Mammary microvascular endothelial cell (primary cell): Measurements from ENCODE around the gene GJA3. TPM values are rescaled to one million over a fixed set of nuclear protein-coding genes. Genes with fewer than 3 reads are reported as not detected.

ENCODE experiments used
- total RNA-seq: library from RNA; depleted of rRNA; stranded (reverse); fragments of >200 nt; gene quantifications from 2 replicates; pipeline ENCODE4 v1.2.3, GENCODE V29; 2015

Gene GJA3
- 0.05 TPM in 1 of 2 replicates, not detected in the other for total RNA-seq

DNA sequence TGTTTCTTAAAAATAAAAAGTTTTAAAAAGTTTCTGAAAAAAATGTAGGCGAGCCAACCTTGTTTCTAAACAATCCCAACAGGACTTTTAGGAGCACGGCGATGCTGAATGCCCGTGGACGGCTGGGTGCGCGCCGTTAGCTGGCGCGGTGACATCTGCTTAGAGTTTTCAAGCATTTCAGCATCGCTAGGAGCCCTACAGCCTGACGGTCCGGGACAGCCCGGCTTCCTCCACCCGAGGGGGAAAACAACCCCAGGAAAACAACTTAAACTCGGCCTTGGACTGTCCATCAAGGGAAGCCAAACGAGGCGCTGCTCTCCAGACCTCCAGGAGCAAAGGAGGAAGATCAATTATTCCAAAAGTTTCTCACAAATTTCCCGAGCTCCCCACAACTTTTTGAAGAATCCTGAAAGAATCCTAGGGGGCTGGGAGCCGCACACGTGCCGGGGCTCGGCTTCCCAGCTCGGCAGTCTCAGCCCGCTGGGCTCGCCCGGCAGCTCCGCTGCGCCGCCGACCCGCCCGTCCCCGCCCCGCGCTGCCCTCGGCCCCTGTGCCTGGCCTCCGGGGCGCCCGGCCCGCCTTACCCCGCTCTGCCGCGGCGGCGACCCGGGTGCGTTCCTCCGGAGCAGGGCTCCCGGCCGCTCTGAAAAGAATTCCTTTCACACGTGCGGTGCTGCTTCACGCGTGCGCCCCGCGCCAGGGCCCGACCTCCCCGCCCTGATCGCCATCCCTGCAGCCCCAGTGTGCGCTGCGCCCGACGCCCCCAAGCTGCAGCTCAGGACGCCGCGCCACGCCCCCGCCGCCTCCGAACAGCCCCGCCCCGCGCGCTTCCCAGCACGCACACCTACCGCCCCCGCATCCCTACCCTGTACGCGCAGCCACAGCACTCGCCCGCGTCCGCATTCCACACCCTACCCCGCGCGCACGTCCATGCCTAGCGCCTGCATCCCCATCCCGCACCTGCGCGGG, at the start of gene GJA3:
TSS of gene GJA3 (minus strand) at position 747 of the 969 bp plus-strand sequence. CDS start 17,764 bp downstream, outside the sequence.

DNA sequence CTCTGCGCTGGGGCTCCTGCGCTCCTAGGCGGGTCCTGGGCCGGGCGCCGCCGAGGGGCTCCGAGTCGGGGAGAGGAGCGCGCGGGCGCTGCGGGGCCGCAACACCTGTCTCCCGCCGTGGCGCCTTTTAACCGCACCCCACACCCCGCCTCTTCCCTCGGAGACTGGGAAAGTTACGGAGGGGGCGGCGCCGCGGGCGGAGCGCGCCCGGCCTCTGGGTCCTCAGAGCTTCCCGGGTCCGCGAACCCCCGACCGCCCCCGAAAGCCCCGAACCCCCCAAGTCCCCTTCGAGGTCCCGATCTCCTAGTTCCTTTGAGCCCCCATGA, 31.9 kb upstream of the GJA3 start, which contains the start of gene GJB2:
TSS of gene GJB2 (minus strand) at position 103 of the 326 bp plus-strand sequence. CDS start 3,357 bp downstream, outside the sequence.

Other genes starting within 250 kb of the GJA3 start
- 17.9 and 20.1 TPM in 2 replicates for gene ZMYM2, start 202.3 kb downstream of the GJA3 start, total RNA-seq
- not detected in 2 replicates for gene GJB2, start 31.9 kb upstream of the GJA3 start, total RNA-seq
- gene GJB6, start 71.3 kb upstream of the GJA3 start, total RNA-seq, result not detected in 2 replicates